SK-N-MC (cell line): ENCODE data around the gene TMEM88.

Experiments used
- EZH2 ChIP-seq: fragments of 200-600 bp; sonication (generic); IDR thresholded peaks from one replicate; pipeline ENCODE4 v1.6.1; 2017; ENCODE audit warnings: antibody characterized with exemption
- POLR2AphosphoS5 ChIP-seq: IDR thresholded peaks from 2 replicates; pipeline ENCODE4 v1.6.1; 2012; ENCODE audit warnings: mild to moderate bottlenecking, low read depth, low read length, borderline replicate concordance

GRCh38 chr17:7843257-7843535 lies 11.7 kb upstream of the TMEM88 start:
- TF ChIP-seq EZH2 = no peak
- TF ChIP-seq POLR2AphosphoS5 = no peak
